G401 (cell line): Measurements from ENCODE around the gene ZNF416. TPM values are rescaled to one million over a fixed set of nuclear protein-coding genes. Genes with fewer than 3 reads are reported as not detected.

ENCODE experiments used
- DNase-seq: peaks from one replicate; pipeline ENCODE4 v3.0.0-alpha.2; 2015; ENCODE audit warnings: low spot score
- in situ Hi-C: cut with HindIII; loops from 2 replicates; pipeline ENCODE4 v1.10.0; 2016; ENCODE audit warnings: low sequenced_read_pairs, mixed read lengths
- total RNA-seq: library from RNA; depleted of rRNA; stranded (reverse); fragments of >200 nt; shearing (Covaris generic); gene quantifications from 2 replicates; pipeline ENCODE4 v1.2.3, GENCODE V29; 2014; rRNA removed

ZNF416 gene
- 9.0 and 9.4 TPM in 2 replicates for total RNA-seq

- peak; percentile 100 for DNase-seq
- in situ Hi-C loops, result no loop called here
These were observed at the start of gene ZNF416 for GRCh38 chr19:57578487-57579205. Gene ZNF416 (minus strand): TSS chr19:57578911. CDS start chr19:57578704, 207 bp downstream.

GRCh38 chr19:57623091-57623490, 44.4 kb upstream of the ZNF416 start:
- in situ Hi-C loops, result no loop called here
- no peak for DNase-seq

GRCh38 chr19:57620673-57621348, 42.1 kb upstream of the ZNF416 start:
- no peak for DNase-seq

GRCh38 chr19:57615346-57615745, 36.6 kb upstream of the ZNF416 start:
- in situ Hi-C loops, result no loop called here
- no peak for DNase-seq

More at GRCh38 chr19:57620673-57621348, 42.1 kb upstream of the ZNF416 start:
- in situ Hi-C loops, result no loop called here

- in situ Hi-C loops, result no loop called here
- peak; percentile 95 for DNase-seq
These were observed 35.4 kb upstream of the ZNF416 start, which contains the start of gene ZNF134 for GRCh38 chr19:57613941-57614743. Gene ZNF134 (plus strand): TSS chr19:57614242. CDS start chr19:57619469, 5,227 bp downstream.

GRCh38 chr19:57611113-57611512, 32.4 kb upstream of the ZNF416 start:
- DNase-seq, result no peak
- in situ Hi-C loops, result no loop called here

GRCh38 chr19:57606931-57607330, 28.2 kb upstream of the ZNF416 start:
- no peak for DNase-seq
- in situ Hi-C loops, result no loop called here

GRCh38 chr19:57599761-57600383, 21.2 kb upstream of the ZNF416 start, which contains the start of gene ZNF530:
Gene ZNF530 (plus strand): TSS chr19:57599885. CDS start chr19:57604346, 4,461 bp downstream.
- peak; percentile 97 for DNase-seq
- in situ Hi-C loops, result no loop called here

GRCh38 chr19:57599377-57599760, 20.7 kb upstream of the ZNF416 start:
- DNase-seq, result no peak
- in situ Hi-C loops, result no loop called here

GRCh38 chr19:57587529-57587928, 8.8 kb upstream of the ZNF416 start:
- DNase-seq, result no peak
- in situ Hi-C loops, result no loop called here

GRCh38 chr19:57583521-57584416, 5.1 kb upstream of the ZNF416 start, which contains the start of gene ZIK1:
Gene ZIK1 (plus strand): TSS chr19:57584145. CDS start chr19:57584357, 212 bp downstream.
- in situ Hi-C loops, result no loop called here
- peak; percentile 99 for DNase-seq

- no peak for DNase-seq
- in situ Hi-C loops, result no loop called here
These were observed 4.4 kb upstream of the ZNF416 start for GRCh38 chr19:57583104-57583520.

- in situ Hi-C loops, result no loop called here
- DNase-seq, result no peak
These were observed 2.0 kb downstream of the ZNF416 start for GRCh38 chr19:57576661-57577060.

- in situ Hi-C loops, result no loop called here
These were observed 6.2 kb downstream of the ZNF416 start for GRCh38 chr19:57572415-57572947.

GRCh38 chr19:57570707-57571106, 8.0 kb downstream of the ZNF416 start:
- DNase-seq, result no peak
- in situ Hi-C loops, result no loop called here

More at GRCh38 chr19:57572415-57572947, 6.2 kb downstream of the ZNF416 start:
- no peak for DNase-seq

- in situ Hi-C loops, result no loop called here
- DNase-seq, result no peak
These were observed 12.1 kb downstream of the ZNF416 start for GRCh38 chr19:57566396-57567265.

GRCh38 chr19:57563547-57563946, 15.2 kb downstream of the ZNF416 start:
- no peak for DNase-seq
- in situ Hi-C loops, result no loop called here
